ENCODE data around the gene RSPRY1. TPM values are rescaled to one million over a fixed set of nuclear protein-coding genes. Genes with fewer than 3 reads are reported as not detected.

RSPRY1 gene
- polyA plus RNA-seq, 2 donors: 7.5 to 9.8 TPM

GRCh38 chr16:57282510-57283213 is 96.5 kb downstream of the RSPRY1 start:
- Histone ChIP-seq H3K4me3 (ENCODE audit: low read depth in 1 of 2, low read length in 2 of 2) (no peak overlapping the region), H3K36me3 (ENCODE audit: control insufficient read depth in 2 of 2, insufficient read depth in 2 of 2, low read length in 1 of 2) (no peaks in the 10 kb centered on the region), H3K9me3 (ENCODE audit: control insufficient read depth in 2 of 2, insufficient read depth in 1 of 2, low read depth in 1 of 2, low read length in 1 of 2) (peaks cover 0 to 1% of the 10 kb centered on the region in 2 donors), H3K4me1 (ENCODE audit: control insufficient read depth in 2 of 2, insufficient read depth in 2 of 2, low read length in 1 of 2) (peaks cover 0 to 14% of the 10 kb centered on the region in 2 donors), H3K27me3 (ENCODE audit: control insufficient read depth in 1 of 2, insufficient read depth in 2 of 2, low read length in 2 of 2) (no peaks in the 10 kb centered on the region), H3K27ac (ENCODE audit: low read depth in 2 of 2, low read length in 1 of 2) (peak overlapping the region in 1 of 2 donors; percentile 37)
- WGBS, 2 donors: 54 to 62% methylated on average over 8 of the region's 8 CpGs

DNA sequence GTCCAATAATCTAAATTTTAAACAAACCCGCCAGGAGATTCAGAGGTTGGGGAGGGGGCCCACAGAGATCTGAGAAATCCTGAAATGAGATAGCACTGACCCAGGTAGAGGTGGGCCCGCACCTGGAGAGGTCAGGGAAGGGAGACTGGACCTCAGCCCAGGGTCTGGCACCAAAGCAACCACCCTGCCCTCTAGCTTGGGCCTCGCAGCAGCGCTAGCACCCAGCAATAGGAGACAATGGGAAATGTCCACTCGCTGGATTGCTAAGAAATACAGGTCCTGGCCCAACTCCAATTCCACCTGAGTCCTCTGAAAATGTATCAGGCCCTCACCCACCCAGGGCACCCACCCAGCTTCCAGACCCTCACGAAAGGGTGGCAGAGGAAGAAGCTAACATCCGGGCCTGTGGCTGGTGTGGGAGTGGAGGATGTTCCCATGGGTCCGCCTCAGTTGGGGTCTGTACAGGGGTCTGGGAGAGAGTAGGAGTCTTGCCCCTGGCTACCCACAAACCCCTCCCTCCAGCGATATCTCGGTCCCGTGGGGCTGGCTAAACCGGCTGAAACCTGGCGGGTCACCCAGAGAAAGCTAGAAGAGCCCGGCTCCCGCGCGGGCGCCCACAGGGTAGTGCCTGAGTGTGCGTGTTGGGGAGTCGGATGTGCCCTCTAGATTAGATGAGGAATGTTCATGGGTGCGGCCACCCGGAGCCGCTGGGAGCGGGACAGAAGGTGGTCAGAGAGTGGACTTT is 97.3 kb downstream of the RSPRY1 start:
- Histone ChIP-seq H3K9me3 (ENCODE audit: control insufficient read depth in 2 of 2, insufficient read depth in 1 of 2, low read depth in 1 of 2, low read length in 1 of 2) (peaks cover 0 to 1% of the 10 kb centered on the region in 2 donors), H3K27me3 (ENCODE audit: control insufficient read depth in 1 of 2, insufficient read depth in 2 of 2, low read length in 2 of 2) (no peaks in the 10 kb centered on the region), H3K36me3 (ENCODE audit: control insufficient read depth in 2 of 2, insufficient read depth in 2 of 2, low read length in 1 of 2) (no peaks in the 10 kb centered on the region), H3K4me1 (ENCODE audit: control insufficient read depth in 2 of 2, insufficient read depth in 2 of 2, low read length in 1 of 2) (peaks cover 0 to 14% of the 10 kb centered on the region in 2 donors), H3K27ac (ENCODE audit: low read depth in 2 of 2, low read length in 1 of 2) (peak overlapping the region; percentile 36 to 58), H3K4me3 (ENCODE audit: low read depth in 1 of 2, low read length in 2 of 2) (peak overlapping the region; percentile 66 to 77)
- WGBS, 2 donors: 41 to 44% methylated on average over 24 of the region's 24 CpGs

DNA sequence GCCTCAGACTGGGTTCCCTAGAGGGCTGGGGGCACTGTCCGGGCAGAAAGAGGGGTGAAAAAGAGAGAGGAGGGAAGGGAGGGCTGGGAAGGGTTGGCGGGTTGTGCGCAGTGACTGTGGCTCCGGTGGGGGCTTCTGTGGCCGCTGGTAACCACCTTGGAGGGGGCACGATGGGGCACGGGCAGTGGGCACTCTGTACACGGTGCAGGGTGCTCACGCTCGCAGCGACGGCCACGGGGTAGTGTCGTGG is 97.8 kb downstream of the RSPRY1 start:
- Histone ChIP-seq H3K27me3 (ENCODE audit: control insufficient read depth in 1 of 2, insufficient read depth in 2 of 2, low read length in 2 of 2) (no peaks in the 10 kb centered on the region), H3K36me3 (ENCODE audit: control insufficient read depth in 2 of 2, insufficient read depth in 2 of 2, low read length in 1 of 2) (no peaks in the 10 kb centered on the region), H3K27ac (ENCODE audit: low read depth in 2 of 2, low read length in 1 of 2) (peak overlapping the region; percentile 8 to 58), H3K4me3 (ENCODE audit: low read depth in 1 of 2, low read length in 2 of 2) (peak overlapping the region; percentile 66 to 77), H3K4me1 (ENCODE audit: control insufficient read depth in 2 of 2, insufficient read depth in 2 of 2, low read length in 1 of 2) (peaks cover 0 to 14% of the 10 kb centered on the region in 2 donors), H3K9me3 (ENCODE audit: control insufficient read depth in 2 of 2, insufficient read depth in 1 of 2, low read depth in 1 of 2, low read length in 1 of 2) (peaks cover 0 to 1% of the 10 kb centered on the region in 2 donors)
- WGBS, 2 donors: 11 to 12% methylated on average over 14 of the region's 14 CpGs

- WGBS, 2 donors: 1 to 2% methylated on average over 85 to 95 of the region's 95 CpGs
- no peaks in the 10 kb centered on the region for H3K36me3 ChIP-seq (ENCODE audit: control insufficient read depth in 2 of 2, insufficient read depth in 2 of 2, low read length in 1 of 2)
- peaks cover 0 to 14% of the 10 kb centered on the region in 2 donors for H3K4me1 ChIP-seq (ENCODE audit: control insufficient read depth in 2 of 2, insufficient read depth in 2 of 2, low read length in 1 of 2)
- peak within 1 kb of the TSS; percentile 66 to 77 for H3K4me3 ChIP-seq (ENCODE audit: low read depth in 1 of 2, low read length in 2 of 2)
- peak within 1 kb of the TSS; percentile 36 to 58 for H3K27ac ChIP-seq (ENCODE audit: low read depth in 2 of 2, low read length in 1 of 2)
- peaks cover 0 to 1% of the 10 kb centered on the region in 2 donors for H3K9me3 ChIP-seq (ENCODE audit: control insufficient read depth in 2 of 2, insufficient read depth in 1 of 2, low read depth in 1 of 2, low read length in 1 of 2)
- no peaks in the 10 kb centered on the region for H3K27me3 ChIP-seq (ENCODE audit: control insufficient read depth in 1 of 2, insufficient read depth in 2 of 2, low read length in 2 of 2)
Measured at GRCh38 chr16:57284209-57284951, 98.3 kb downstream of the RSPRY1 start, which contains the start of gene PLLP. PLLP (minus strand) TSS chr16:57284672; CDS start chr16:57284540, 132 bp downstream.

- 17 to 18% methylated on average over 22 of the region's 22 CpGs for WGBS, 2 donors
- H3K4me3 ChIP-seq (ENCODE audit: low read depth in 1 of 2, low read length in 2 of 2): peak overlapping the region; percentile 66 to 77
- no peaks in the 10 kb centered on the region for H3K27me3 ChIP-seq (ENCODE audit: control insufficient read depth in 1 of 2, insufficient read depth in 2 of 2, low read length in 2 of 2)
- no peaks in the 10 kb centered on the region for H3K36me3 ChIP-seq (ENCODE audit: control insufficient read depth in 2 of 2, insufficient read depth in 2 of 2, low read length in 1 of 2)
- peaks cover 0 to 8% of the 10 kb centered on the region in 2 donors for H3K4me1 ChIP-seq (ENCODE audit: control insufficient read depth in 2 of 2, insufficient read depth in 2 of 2, low read length in 1 of 2)
- peaks cover 0 to 1% of the 10 kb centered on the region in 2 donors for H3K9me3 ChIP-seq (ENCODE audit: control insufficient read depth in 2 of 2, insufficient read depth in 1 of 2, low read depth in 1 of 2, low read length in 1 of 2)
- H3K27ac ChIP-seq (ENCODE audit: low read depth in 2 of 2, low read length in 1 of 2): peak overlapping the region in 1 of 2 donors; percentile 20
Measured at GRCh38 chr16:57284952-57285363, 98.8 kb downstream of the RSPRY1 start.

DNA sequence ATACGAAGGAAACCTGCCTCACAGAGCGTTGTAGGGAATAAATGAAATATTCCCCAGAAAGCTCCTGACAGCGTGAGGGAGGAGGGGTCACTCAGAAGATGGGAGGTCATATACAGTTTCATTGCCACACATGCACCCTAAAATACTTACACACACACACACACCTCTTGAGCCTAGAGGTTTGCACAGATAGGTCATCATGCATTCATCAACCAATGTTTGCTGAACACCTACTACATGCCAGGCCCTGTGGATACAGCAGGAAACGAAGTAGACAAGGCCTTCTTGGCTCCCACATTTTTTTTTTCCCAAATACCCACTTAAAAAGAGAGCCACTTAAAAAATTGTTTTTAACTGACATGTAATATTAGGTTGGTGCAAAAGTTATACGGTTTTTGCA is 99.2 kb downstream of the RSPRY1 start:
- H3K36me3 ChIP-seq (ENCODE audit: control insufficient read depth in 2 of 2, insufficient read depth in 2 of 2, low read length in 1 of 2): no peaks in the 10 kb centered on the region
- H3K27ac ChIP-seq (ENCODE audit: low read depth in 2 of 2, low read length in 1 of 2): no peak overlapping the region
- 73 to 77% methylated on average over 5 of the region's 5 CpGs for WGBS, 2 donors
- no peak overlapping the region for H3K4me3 ChIP-seq (ENCODE audit: low read depth in 1 of 2, low read length in 2 of 2)
- no peaks in the 10 kb centered on the region for H3K27me3 ChIP-seq (ENCODE audit: control insufficient read depth in 1 of 2, insufficient read depth in 2 of 2, low read length in 2 of 2)
- H3K9me3 ChIP-seq (ENCODE audit: control insufficient read depth in 2 of 2, insufficient read depth in 1 of 2, low read depth in 1 of 2, low read length in 1 of 2): peaks cover 0 to 1% of the 10 kb centered on the region in 2 donors
- peaks cover 0 to 6% of the 10 kb centered on the region in 2 donors for H3K4me1 ChIP-seq (ENCODE audit: control insufficient read depth in 2 of 2, insufficient read depth in 2 of 2, low read length in 1 of 2)

GRCh38 chr16:57289391-57290257 is 103.5 kb downstream of the RSPRY1 start:
- WGBS, 2 donors: 72 to 76% methylated on average over 14 of the region's 14 CpGs
- no peak overlapping the region for H3K4me3 ChIP-seq (ENCODE audit: low read depth in 1 of 2, low read length in 2 of 2)
- no peaks in the 10 kb centered on the region for H3K36me3 ChIP-seq (ENCODE audit: control insufficient read depth in 2 of 2, insufficient read depth in 2 of 2, low read length in 1 of 2)
- H3K4me1 ChIP-seq (ENCODE audit: control insufficient read depth in 2 of 2, insufficient read depth in 2 of 2, low read length in 1 of 2): no peaks in the 10 kb centered on the region
- no peaks in the 10 kb centered on the region for H3K9me3 ChIP-seq (ENCODE audit: control insufficient read depth in 2 of 2, insufficient read depth in 1 of 2, low read depth in 1 of 2, low read length in 1 of 2)
- H3K27me3 ChIP-seq (ENCODE audit: control insufficient read depth in 1 of 2, insufficient read depth in 2 of 2, low read length in 2 of 2): no peaks in the 10 kb centered on the region
- peak overlapping the region in 1 of 2 donors; percentile 41 for H3K27ac ChIP-seq (ENCODE audit: low read depth in 2 of 2, low read length in 1 of 2)

All from esophagus (tissue), 2 donors.